ENCODE results near the gene DYNC1I1. TPM values are rescaled to one million over a fixed set of nuclear protein-coding genes. Genes with fewer than 3 reads are reported as not detected.

Gene DYNC1I1
- total RNA-seq, 1 experiment from 2014 or later = 3.6 TPM

DNA sequence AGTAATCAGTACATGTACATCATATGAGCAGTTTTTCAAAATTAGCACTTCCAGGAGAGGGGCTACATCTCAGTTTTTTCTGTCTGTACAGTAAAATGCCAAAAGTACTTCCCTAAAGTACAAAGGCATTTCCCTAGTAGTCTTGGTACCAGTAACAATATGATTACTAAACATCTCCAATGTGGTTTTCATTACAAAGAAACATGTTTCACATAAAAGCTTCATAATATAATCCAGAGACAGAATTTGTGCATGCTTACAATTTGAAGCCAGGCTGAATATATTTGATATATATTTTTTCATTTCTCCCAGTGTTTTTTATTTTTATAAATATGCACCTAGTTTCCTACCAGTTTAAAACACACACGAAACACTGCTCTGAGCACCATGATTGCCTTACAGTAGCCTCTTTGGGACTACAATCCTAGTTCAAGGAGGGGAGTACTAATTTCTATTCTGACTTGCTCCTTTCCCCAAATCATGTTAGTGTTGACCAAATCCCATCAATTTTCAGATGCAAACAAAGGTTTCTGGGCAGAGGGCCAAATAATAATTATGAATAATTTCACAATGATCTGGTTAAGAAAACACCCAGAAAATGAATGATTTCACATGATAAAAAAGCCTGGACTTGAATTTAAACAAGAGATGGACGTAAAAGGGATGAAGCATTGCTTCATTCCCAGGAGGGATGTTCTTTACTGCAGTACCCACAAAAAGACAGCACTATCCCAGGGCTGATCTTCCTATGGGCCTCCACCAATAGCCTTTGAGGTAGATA, 348.3 kb downstream of the DYNC1I1 start:
- POLR2A ChIA-PET (ENCODE audit: low non-redundant PET) = no interaction called here
- Histone ChIP-seq H3K27me3 (replicated peaks; ENCODE audit: insufficient read depth, low read depth, low read length, poor library complexity) (no peaks in the 10 kb centered on the region), H3K4me1 (ENCODE audit: insufficient read depth, low read length, poor library complexity, severe bottlenecking) (no peaks in the 10 kb centered on the region), H3K9me3 (ENCODE audit: low read depth, low read length, poor library complexity, severe bottlenecking) (no peaks in the 10 kb centered on the region), H3K36me3 (ENCODE audit: insufficient read depth, low read length, poor library complexity, severe bottlenecking) (no peaks in the 10 kb centered on the region), H3K4me3 (ENCODE audit: low read depth, low read length, poor library complexity, severe bottlenecking) (no peak overlapping the region), H3K27ac (ENCODE audit: low read depth, low read length, poor library complexity, severe bottlenecking) (no peak overlapping the region)
- BruUV-seq (replicated peaks) = TSS peak; percentile 66
- CTCF ChIA-PET = no interaction called here
- TF ChIP-seq EZH2 (IDR thresholded peaks at IDR 0.05; ENCODE audit: borderline replicate concordance, low read depth, low read length, poor library complexity, severe bottlenecking) = no peak
- TF ChIP-seq, protein P1, sequence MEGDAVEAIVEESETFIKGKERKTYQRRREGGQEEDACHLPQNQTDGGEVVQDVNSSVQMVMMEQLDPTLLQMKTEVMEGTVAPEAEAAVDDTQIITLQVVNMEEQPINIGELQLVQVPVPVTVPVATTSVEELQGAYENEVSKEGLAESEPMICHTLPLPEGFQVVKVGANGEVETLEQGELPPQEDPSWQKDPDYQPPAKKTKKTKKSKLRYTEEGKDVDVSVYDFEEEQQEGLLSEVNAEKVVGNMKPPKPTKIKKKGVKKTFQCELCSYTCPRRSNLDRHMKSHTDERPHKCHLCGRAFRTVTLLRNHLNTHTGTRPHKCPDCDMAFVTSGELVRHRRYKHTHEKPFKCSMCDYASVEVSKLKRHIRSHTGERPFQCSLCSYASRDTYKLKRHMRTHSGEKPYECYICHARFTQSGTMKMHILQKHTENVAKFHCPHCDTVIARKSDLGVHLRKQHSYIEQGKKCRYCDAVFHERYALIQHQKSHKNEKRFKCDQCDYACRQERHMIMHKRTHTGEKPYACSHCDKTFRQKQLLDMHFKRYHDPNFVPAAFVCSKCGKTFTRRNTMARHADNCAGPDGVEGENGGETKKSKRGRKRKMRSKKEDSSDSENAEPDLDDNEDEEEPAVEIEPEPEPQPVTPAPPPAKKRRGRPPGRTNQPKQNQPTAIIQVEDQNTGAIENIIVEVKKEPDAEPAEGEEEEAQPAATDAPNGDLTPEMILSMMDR (conservative IDR thresholded peaks at IDR 0.05; ENCODE audit: low read depth, low read length) = no peak
- DNase-seq (ENCODE audit: low spot score) = peak; percentile 20
- intact Hi-C loops (cut with micrococcal nuclease; ENCODE audit: unreplicated experiment) = no loop called here

DNA sequence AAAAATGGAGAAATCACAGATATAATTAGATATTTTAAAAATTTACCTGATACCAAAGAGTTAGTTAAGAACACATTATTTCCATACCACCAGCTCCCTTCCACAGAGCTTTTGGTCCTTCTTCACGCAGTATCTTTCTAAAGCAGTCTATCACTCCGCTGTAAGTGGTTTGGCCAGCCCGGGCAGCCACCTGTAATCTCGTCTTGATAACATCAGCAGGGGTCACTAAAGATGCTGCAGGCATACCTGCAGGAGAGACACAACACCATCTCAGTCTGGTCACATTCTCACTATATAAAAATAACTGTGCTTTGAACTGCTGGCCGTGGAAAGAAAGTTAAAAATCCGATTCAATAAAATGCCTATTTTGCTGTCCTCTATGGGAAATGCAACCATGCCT, 349.4 kb downstream of the DYNC1I1 start:
- BruUV-seq (replicated peaks) = no TSS peak
- Histone ChIP-seq H3K27ac (ENCODE audit: low read depth, low read length, poor library complexity, severe bottlenecking) (no peak overlapping the region), H3K27me3 (replicated peaks; ENCODE audit: insufficient read depth, low read depth, low read length, poor library complexity) (no peaks in the 10 kb centered on the region), H3K9me3 (ENCODE audit: low read depth, low read length, poor library complexity, severe bottlenecking) (no peaks in the 10 kb centered on the region), H3K36me3 (ENCODE audit: insufficient read depth, low read length, poor library complexity, severe bottlenecking) (no peaks in the 10 kb centered on the region), H3K4me1 (ENCODE audit: insufficient read depth, low read length, poor library complexity, severe bottlenecking) (no peaks in the 10 kb centered on the region), H3K4me3 (ENCODE audit: low read depth, low read length, poor library complexity, severe bottlenecking) (no peak overlapping the region)
- POLR2A ChIA-PET (ENCODE audit: low non-redundant PET) = no interaction called here
- TF ChIP-seq, protein P1 (conservative IDR thresholded peaks at IDR 0.05; ENCODE audit: low read depth, low read length) = no peak
- TF ChIP-seq EZH2 (IDR thresholded peaks at IDR 0.05; ENCODE audit: borderline replicate concordance, low read depth, low read length, poor library complexity, severe bottlenecking) = no peak
- DNase-seq (ENCODE audit: low spot score) = no peak
- CTCF ChIA-PET = no interaction called here
- intact Hi-C loops (cut with micrococcal nuclease; ENCODE audit: unreplicated experiment) = no loop called here

DNA sequence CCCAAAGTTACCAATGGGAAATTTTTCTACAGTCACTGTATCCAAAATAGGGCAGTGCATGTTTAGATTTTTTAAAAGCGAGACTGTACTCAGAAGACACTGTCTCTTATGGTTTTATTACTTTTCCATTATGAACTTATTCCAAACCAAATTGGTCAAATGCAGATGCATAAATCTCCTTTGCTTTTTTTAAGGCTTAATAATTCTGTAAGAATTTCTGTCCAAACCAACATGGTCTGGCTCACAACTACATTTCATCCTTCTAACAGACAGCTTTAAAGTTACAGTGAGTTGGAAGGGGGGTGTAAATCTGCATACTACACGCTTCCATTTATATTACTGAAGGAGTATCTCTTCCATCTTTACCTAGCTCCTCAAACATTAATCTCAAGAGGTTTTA, 350.4 kb downstream of the DYNC1I1 start:
- intact Hi-C loops (cut with micrococcal nuclease; ENCODE audit: unreplicated experiment) = no loop called here
- Histone ChIP-seq H3K4me3 (ENCODE audit: low read depth, low read length, poor library complexity, severe bottlenecking) (no peak overlapping the region), H3K36me3 (ENCODE audit: insufficient read depth, low read length, poor library complexity, severe bottlenecking) (no peaks in the 10 kb centered on the region), H3K4me1 (ENCODE audit: insufficient read depth, low read length, poor library complexity, severe bottlenecking) (no peaks in the 10 kb centered on the region), H3K27me3 (replicated peaks; ENCODE audit: insufficient read depth, low read depth, low read length, poor library complexity) (no peaks in the 10 kb centered on the region), H3K27ac (ENCODE audit: low read depth, low read length, poor library complexity, severe bottlenecking) (no peak overlapping the region), H3K9me3 (ENCODE audit: low read depth, low read length, poor library complexity, severe bottlenecking) (no peaks in the 10 kb centered on the region)
- no TSS peak for BruUV-seq (replicated peaks)
- ChIA-PET POLR2A (ENCODE audit: low non-redundant PET) (no interaction called here), CTCF (no interaction called here)
- no peak for DNase-seq (ENCODE audit: low spot score)
- no peak for TF ChIP-seq EZH2 (IDR thresholded peaks at IDR 0.05; ENCODE audit: borderline replicate concordance, low read depth, low read length, poor library complexity, severe bottlenecking)
- TF ChIP-seq, protein P1 (conservative IDR thresholded peaks at IDR 0.05; ENCODE audit: low read depth, low read length) = no peak

Measured in A673 (cell line).